ENCODE measurements around the gene KLHL3. TPM values are rescaled to one million over a fixed set of nuclear protein-coding genes. Genes with fewer than 3 reads are reported as not detected.
"Not testable (repeated sequence)": the region's sequence is repeated elsewhere in the genome, so short reads cannot be mapped to it uniquely, and the experiment has no call there.

Gene KLHL3
- polyA plus RNA-seq, 3 donors = 13.7 to 27.5 (median 17.6) TPM

- DNase-seq (ENCODE audit: extremely low read depth in 1 of 11, low read depth in 9 of 11, low spot score in 4 of 11) = no peak
Observed at GRCh38 chr5:137649228-137649935, 86.5 kb downstream of the KLHL3 start.

DNA sequence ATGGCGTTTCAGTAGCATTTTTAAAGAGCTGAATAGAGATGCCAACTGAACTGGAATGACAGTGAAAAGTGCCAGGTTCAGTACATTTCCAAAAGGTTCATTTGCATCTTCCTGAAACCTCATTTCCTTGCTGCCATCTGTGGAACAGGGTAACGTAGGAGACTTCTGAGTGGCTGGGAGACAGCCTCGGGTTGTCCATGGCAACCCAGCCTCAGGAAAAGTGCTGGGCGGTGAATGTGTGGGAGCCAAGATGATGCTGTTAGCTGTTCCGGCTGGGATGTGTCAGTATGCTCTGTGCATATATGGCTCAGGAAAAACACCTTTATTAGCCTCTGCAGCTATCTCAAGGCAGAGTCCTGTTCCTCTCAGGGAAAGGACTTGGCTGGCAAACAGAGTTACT is 87.5 kb downstream of the KLHL3 start:
- no peak for DNase-seq (ENCODE audit: extremely low read depth in 1 of 11, low read depth in 9 of 11, low spot score in 4 of 11)

GRCh38 chr5:137647401-137647800 is 88.5 kb downstream of the KLHL3 start:
- no peak for DNase-seq (ENCODE audit: extremely low read depth in 1 of 11, low read depth in 9 of 11, low spot score in 4 of 11)

- DNase-seq (ENCODE audit: extremely low read depth in 1 of 11, low read depth in 9 of 11, low spot score in 4 of 11) = no peak
Observed at GRCh38 chr5:137646761-137647160, 89.1 kb downstream of the KLHL3 start.

DNA sequence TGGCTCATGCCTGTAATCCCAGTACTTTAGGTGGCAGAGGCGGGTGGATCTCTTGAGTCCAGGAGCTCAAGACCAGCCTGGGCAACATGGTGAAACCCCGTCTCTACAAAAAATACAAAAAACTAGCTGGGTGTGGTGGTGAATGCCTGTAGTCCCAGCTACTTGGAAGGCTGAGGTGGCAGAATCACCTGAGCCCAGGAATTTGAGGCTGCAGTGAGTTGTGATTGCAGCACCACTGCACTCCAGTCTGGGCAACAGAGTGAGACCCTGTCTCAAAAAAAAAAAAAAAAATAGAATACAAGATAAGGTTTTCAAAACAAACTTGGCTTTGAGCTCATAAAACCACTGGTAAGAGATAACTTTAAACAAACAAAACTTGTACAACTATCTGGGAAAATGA is 92.8 kb downstream of the KLHL3 start:
- not testable (repeated sequence) for DNase-seq (ENCODE audit: extremely low read depth in 1 of 11, low read depth in 9 of 11, low spot score in 4 of 11)

- DNase-seq (ENCODE audit: extremely low read depth in 1 of 11, low read depth in 9 of 11, low spot score in 4 of 11) = no peak
Observed at GRCh38 chr5:137642091-137642490, 93.8 kb downstream of the KLHL3 start.

GRCh38 chr5:137641148-137641547 is 94.7 kb downstream of the KLHL3 start:
- DNase-seq (ENCODE audit: extremely low read depth in 1 of 11, low read depth in 9 of 11, low spot score in 4 of 11) = no peak

DNA sequence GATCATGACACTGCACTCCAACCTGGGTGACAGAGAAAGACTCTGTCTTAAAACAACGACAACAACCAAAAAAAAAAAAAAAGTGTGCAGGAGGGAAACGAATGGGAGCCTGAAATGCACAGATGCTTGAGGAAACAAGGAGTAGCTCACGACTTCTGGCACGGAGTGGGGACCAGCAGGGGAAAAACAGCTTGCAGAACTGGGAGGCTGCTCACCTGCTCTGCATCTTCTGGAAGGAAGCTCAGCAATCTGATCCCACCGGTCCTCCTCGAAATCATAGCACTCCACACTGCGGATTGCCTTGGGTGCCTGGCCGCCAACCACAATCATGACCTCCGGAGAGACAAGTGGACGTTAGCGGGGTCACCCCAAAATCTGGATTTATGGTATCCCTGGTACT is 96.2 kb downstream of the KLHL3 start:
- DNase-seq (ENCODE audit: extremely low read depth in 1 of 11, low read depth in 9 of 11, low spot score in 4 of 11) = no peak

DNA sequence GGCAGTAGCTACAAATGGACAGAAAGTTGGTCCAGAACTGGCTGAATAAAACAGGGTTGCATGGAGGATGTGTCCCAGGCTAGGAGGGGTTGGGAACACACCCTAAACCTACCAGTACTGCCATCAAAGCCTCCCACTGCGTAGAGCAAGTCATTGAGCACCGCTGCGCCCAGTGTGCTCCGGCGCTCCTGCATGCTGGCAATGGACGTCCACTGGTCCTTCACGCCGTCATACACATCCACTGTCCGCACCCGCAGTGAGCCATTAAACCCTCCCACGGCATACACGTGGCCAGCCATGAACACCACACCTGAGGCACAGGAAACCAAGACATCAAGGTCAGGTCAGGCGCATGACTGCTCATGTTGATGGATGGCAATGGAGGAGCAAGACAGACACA is 97.0 kb downstream of the KLHL3 start:
- DNase-seq (ENCODE audit: extremely low read depth in 1 of 11, low read depth in 9 of 11, low spot score in 4 of 11) = no peak

- no peak for DNase-seq (ENCODE audit: extremely low read depth in 1 of 11, low read depth in 9 of 11, low spot score in 4 of 11)
Observed at GRCh38 chr5:137636830-137637714, 98.8 kb downstream of the KLHL3 start.

DNA sequence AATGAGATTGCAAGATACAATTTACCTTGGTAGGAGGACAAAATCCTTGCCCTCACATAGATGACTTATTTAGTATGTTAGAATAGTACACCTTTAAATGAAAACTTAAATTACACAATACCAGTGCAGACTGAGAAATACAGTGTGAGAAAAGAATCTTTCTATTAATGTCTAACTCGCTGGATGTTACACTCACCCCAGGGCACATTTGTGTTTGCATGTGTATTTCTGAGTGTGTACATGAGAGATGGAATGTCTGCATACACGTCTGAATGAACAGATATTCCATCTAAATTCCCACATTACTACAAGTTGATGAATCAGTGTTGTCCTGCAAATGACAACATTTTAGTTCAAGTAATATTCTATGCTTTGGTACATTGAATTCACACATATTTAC is 99.8 kb downstream of the KLHL3 start:
- no peak for DNase-seq (ENCODE audit: extremely low read depth in 1 of 11, low read depth in 9 of 11, low spot score in 4 of 11)

DNA sequence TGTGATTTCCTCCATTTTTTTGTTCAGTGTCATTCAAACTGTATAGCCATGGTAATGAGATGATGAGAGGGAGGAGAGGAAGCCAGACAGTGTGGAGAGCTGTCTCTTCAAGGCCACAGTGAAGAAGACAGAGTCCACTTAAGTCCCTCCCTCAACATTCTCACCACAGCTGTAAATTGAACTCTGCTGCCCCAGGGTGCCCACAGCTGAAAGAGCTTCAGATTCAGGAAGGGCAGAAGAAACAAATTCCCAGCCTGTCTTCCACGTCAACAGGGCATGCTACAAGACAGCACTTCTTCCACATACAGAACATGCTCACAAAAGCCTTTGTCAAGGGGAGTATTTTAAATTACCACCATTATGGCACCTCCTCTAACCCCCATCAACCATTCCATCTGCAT is 100.4 kb downstream of the KLHL3 start:
- no peak for DNase-seq (ENCODE audit: extremely low read depth in 1 of 11, low read depth in 9 of 11, low spot score in 4 of 11)

- DNase-seq (ENCODE audit: extremely low read depth in 1 of 11, low read depth in 9 of 11, low spot score in 4 of 11) = no peak
Observed at GRCh38 chr5:137633896-137634295, 102.0 kb downstream of the KLHL3 start.

DNA sequence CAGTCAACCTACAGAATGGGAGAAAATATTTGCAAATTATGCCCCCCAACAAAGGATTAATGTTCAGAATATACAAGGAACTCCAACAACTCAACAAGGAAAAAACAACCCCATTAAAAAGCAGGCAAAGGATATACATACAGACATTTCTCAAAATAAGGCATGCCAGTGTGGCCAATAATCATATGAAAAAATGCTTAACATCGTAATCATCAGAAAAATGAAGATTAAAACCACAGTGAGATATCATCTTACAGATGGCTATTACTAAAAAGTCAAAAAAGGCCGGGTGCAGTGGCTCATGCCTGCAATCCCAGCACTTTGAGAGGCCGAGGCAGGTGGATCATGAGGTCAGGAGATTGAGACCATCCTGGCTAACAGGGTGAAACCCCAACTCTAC is 103.2 kb downstream of the KLHL3 start:
- no peak for DNase-seq (ENCODE audit: extremely low read depth in 1 of 11, low read depth in 9 of 11, low spot score in 4 of 11)

- no peak for DNase-seq (ENCODE audit: extremely low read depth in 1 of 11, low read depth in 9 of 11, low spot score in 4 of 11)
Observed at GRCh38 chr5:137631453-137631852, 104.4 kb downstream of the KLHL3 start.

DNA sequence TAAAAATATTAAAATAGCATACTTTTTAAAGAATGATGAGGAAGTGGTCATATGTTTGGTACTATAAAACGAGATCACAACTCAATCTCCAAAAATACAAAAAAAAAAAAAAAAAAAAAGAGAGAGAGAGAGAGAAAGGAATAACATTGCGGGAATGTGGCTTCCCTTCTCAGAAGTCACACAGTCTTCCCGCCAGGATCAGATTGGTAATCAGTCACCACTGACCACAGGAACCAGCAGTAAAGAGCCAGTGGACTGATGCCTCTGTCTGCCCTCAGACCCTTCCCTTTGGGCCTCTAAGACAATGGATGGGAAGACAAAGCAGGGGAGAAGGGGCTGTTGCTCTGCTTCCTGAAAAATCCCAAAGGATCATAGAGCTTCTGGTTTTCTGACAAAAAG is 104.9 kb downstream of the KLHL3 start:
- DNase-seq (ENCODE audit: extremely low read depth in 1 of 11, low read depth in 9 of 11, low spot score in 4 of 11) = no peak

DNA sequence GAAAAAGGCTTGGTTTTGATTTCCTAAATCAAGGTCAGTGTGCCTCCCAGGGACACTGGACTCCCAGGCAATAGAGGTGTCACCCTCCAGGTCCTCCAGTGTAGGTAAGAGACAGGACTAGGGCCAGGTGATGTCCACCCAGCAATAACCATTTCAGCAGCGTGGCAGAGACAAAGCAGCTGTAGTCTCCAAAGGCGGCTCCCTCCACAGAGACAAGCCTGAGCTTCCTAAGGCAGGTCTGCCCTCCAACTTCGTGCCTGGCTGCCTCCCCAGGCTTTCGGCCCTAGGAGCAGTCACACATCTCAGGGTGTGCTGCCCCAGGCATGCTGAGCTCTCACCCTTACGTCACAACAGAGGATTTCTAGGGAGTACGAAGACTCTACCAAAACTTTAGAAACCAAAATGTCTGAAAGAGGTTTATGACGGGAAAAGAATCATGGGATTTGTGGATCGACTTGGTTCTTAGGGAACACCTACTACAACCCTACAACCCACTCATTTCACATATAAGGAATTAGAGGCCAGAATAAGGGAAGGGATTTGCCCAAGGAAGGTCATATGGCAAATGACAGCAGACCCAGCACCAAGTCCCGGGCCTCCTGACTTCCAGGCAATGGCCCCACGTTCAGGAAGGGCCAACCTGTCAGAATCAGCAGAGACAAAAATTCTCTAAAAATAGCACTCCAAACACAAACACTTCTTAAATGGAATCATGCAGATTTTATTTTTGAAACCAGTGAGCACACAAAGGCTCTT is 105.5 kb downstream of the KLHL3 start:
- no peak for DNase-seq (ENCODE audit: extremely low read depth in 1 of 11, low read depth in 9 of 11, low spot score in 4 of 11)

GRCh38 chr5:137629646-137630045 is 106.2 kb downstream of the KLHL3 start:
- peak in 9 of 11 donors; percentile 31 to 58 (median 39) for DNase-seq (ENCODE audit: extremely low read depth in 1 of 11, low read depth in 9 of 11, low spot score in 4 of 11)

DNA sequence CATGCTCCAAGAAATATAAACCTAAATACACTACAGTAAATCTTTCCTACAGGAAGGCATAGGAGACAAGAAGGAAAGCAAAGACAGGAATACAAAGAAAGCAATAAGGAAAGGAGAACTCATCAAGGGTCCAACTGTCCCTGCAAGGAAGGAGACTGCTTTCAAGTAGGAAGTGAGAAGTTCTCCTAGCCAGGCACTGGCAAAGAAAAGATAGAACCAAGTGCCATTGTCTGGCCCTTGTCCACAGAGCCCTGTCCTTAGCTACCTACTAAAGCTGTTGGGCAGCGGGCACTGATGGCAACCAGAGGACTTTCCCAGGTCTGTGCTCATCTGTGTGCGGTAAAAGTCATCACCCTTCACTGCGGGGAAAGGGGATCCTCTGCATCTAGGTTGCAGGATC is 108.2 kb downstream of the KLHL3 start:
- no peak for DNase-seq (ENCODE audit: extremely low read depth in 1 of 11, low read depth in 9 of 11, low spot score in 4 of 11)

GRCh38 chr5:137627293-137627692 is 108.6 kb downstream of the KLHL3 start:
- DNase-seq (ENCODE audit: extremely low read depth in 1 of 11, low read depth in 9 of 11, low spot score in 4 of 11) = no peak
